Activated CD8-positive, alpha-beta T cell treated with anti-CD3 and anti-CD28 coated beads, Interleukin-2, amount 10 ng/mL, durations not matched to agents 7 days and 5 days (primary cell): ENCODE measurements around the gene CSMD2. TPM values are rescaled to one million over a fixed set of nuclear protein-coding genes. Genes with fewer than 3 reads are reported as not detected.

Experiments
- ATAC-seq: fragments of 150-1000 bp; cut with Tn5 transposase; one replicate; pipeline ENCODE4 v1.10.0; 2021; ENCODE audit warnings: moderate library complexity
- CTCF ChIA-PET: fragments of 350-600 bp; sonication (Branson Sonifier 250); formaldehyde crosslinking; loops from one replicate; lab custom pipeline; 2021; ENCODE audit warnings: antibody characterized with exemption; lab: Charles Lee
- POLR2A ChIA-PET: fragments of 350-600 bp; sonication (Branson Sonifier 250); formaldehyde crosslinking; loops from one replicate; lab custom pipeline; 2021; ENCODE audit warnings: antibody characterized with exemption; lab: Charles Lee
- DNase-seq: peaks from one replicate; pipeline ENCODE4 v3.0.0-alpha.2; 2020
- H3K27ac Mint-ChIP-seq: one replicate; pipeline ENCODE4 v1.8.0; 2021; ENCODE audit warnings: mild to moderate bottlenecking, mixed read lengths
- H3K27me3 Mint-ChIP-seq: one replicate; pipeline ENCODE4 v1.8.0; 2021; ENCODE audit warnings: low read depth, mixed read lengths
- H3K36me3 Mint-ChIP-seq: one replicate; pipeline ENCODE4 v1.8.0; 2021; ENCODE audit warnings: low read depth, mixed read lengths
- H3K4me1 Mint-ChIP-seq: one replicate; pipeline ENCODE4 v1.8.0; 2021; ENCODE audit warnings: low read depth, mixed read lengths
- H3K4me3 Mint-ChIP-seq: one replicate; pipeline ENCODE4 v1.8.0; 2021; ENCODE audit warnings: mild to moderate bottlenecking, mixed read lengths
- H3K9me3 Mint-ChIP-seq: one replicate; pipeline ENCODE4 v1.8.0; 2022; ENCODE audit warnings: mixed read lengths; ENCODE audit not compliant: insufficient read depth
- total RNA-seq, 2 experiments: library from RNA; stranded (reverse); gene quantifications; one replicate each; pipeline ENCODE4 v1.2.3, GENCODE V29; 2021

Gene CSMD2
- total RNA-seq, 2 experiments from 2014 or later, result not detected

GRCh38 chr1:34007760-34008159 is 157.3 kb downstream of the CSMD2 start:
- ChIA-PET CTCF (no interaction called here), POLR2A (no interaction called here)
- Mint-ChIP-seq H3K36me3 (no peaks in the 10 kb centered on the region), H3K4me1 (no peaks in the 10 kb centered on the region), H3K27ac (no peak overlapping the region), H3K4me3 (no peak overlapping the region), H3K27me3 (no peaks in the 10 kb centered on the region), H3K9me3 (no peaks in the 10 kb centered on the region)
- DNase-seq, result no peak
- ATAC-seq, result no peak

GRCh38 chr1:34005309-34005708 is 159.7 kb downstream of the CSMD2 start:
- Mint-ChIP-seq H3K4me3 (no peak overlapping the region), H3K36me3 (no peaks in the 10 kb centered on the region), H3K27ac (no peak overlapping the region), H3K27me3 (peaks cover 2% of the 10 kb centered on the region), H3K9me3 (no peaks in the 10 kb centered on the region), H3K4me1 (no peaks in the 10 kb centered on the region)
- no peak for ATAC-seq
- POLR2A ChIA-PET, result no interaction called here
- DNase-seq, result no peak
- CTCF ChIA-PET, result no interaction called here

- CTCF ChIA-PET, result no interaction called here
- DNase-seq (no peak), ATAC-seq (no peak)
- Mint-ChIP-seq H3K4me1 (no peaks in the 10 kb centered on the region), H3K9me3 (no peaks in the 10 kb centered on the region), H3K36me3 (no peaks in the 10 kb centered on the region), H3K27ac (no peak overlapping the region), H3K27me3 (peaks cover 2% of the 10 kb centered on the region), H3K4me3 (no peak overlapping the region)
- POLR2A ChIA-PET, result no interaction called here
Measured at GRCh38 chr1:34002810-34003209, 162.2 kb downstream of the CSMD2 start.

- CTCF ChIA-PET, result no interaction called here
- no peak for DNase-seq
- Mint-ChIP-seq H3K4me3 (no peak overlapping the region), H3K27me3 (peaks cover 2% of the 10 kb centered on the region), H3K9me3 (no peaks in the 10 kb centered on the region), H3K36me3 (no peaks in the 10 kb centered on the region), H3K4me1 (no peaks in the 10 kb centered on the region), H3K27ac (no peak overlapping the region)
- POLR2A ChIA-PET, result no interaction called here
- no peak for ATAC-seq
Measured at GRCh38 chr1:33997127-33998036, 167.6 kb downstream of the CSMD2 start.

GRCh38 chr1:33996281-33996680 is 168.7 kb downstream of the CSMD2 start:
- CTCF ChIA-PET, result no interaction called here
- Mint-ChIP-seq H3K4me3 (no peak overlapping the region), H3K36me3 (no peaks in the 10 kb centered on the region), H3K27me3 (peaks cover 2% of the 10 kb centered on the region), H3K4me1 (no peaks in the 10 kb centered on the region), H3K27ac (no peak overlapping the region), H3K9me3 (no peaks in the 10 kb centered on the region)
- POLR2A ChIA-PET, result no interaction called here
- ATAC-seq (no peak), DNase-seq (no peak)

GRCh38 chr1:33993301-33993700 is 171.7 kb downstream of the CSMD2 start:
- ATAC-seq, result no peak
- Mint-ChIP-seq H3K27ac (no peak overlapping the region), H3K9me3 (no peaks in the 10 kb centered on the region), H3K27me3 (no peaks in the 10 kb centered on the region), H3K4me3 (no peak overlapping the region), H3K4me1 (no peaks in the 10 kb centered on the region), H3K36me3 (no peaks in the 10 kb centered on the region)
- ChIA-PET POLR2A (no interaction called here), CTCF (no interaction called here)
- no peak for DNase-seq

GRCh38 chr1:33990281-33990680 is 174.7 kb downstream of the CSMD2 start:
- no peaks in the 10 kb centered on the region for H3K27me3 Mint-ChIP-seq
- H3K36me3 Mint-ChIP-seq, result no peaks in the 10 kb centered on the region
- no peak overlapping the region for H3K4me3 Mint-ChIP-seq
- no peak overlapping the region for H3K27ac Mint-ChIP-seq
- CTCF ChIA-PET, result no interaction called here
- DNase-seq, result no peak
- no peaks in the 10 kb centered on the region for H3K4me1 Mint-ChIP-seq
- H3K9me3 Mint-ChIP-seq, result no peaks in the 10 kb centered on the region
- ATAC-seq, result no peak
- POLR2A ChIA-PET, result no interaction called here

- Mint-ChIP-seq H3K27me3 (no peaks in the 10 kb centered on the region), H3K9me3 (no peaks in the 10 kb centered on the region), H3K4me1 (no peaks in the 10 kb centered on the region), H3K36me3 (no peaks in the 10 kb centered on the region), H3K27ac (no peak overlapping the region), H3K4me3 (no peak overlapping the region)
- ChIA-PET CTCF (no interaction called here), POLR2A (no interaction called here)
- no peak for ATAC-seq
- DNase-seq, result no peak
Measured at GRCh38 chr1:33988161-33988560, 176.9 kb downstream of the CSMD2 start.

- Mint-ChIP-seq H3K27me3 (no peaks in the 10 kb centered on the region), H3K36me3 (no peaks in the 10 kb centered on the region), H3K4me1 (no peaks in the 10 kb centered on the region), H3K4me3 (no peak overlapping the region), H3K9me3 (no peaks in the 10 kb centered on the region), H3K27ac (no peak overlapping the region)
- ChIA-PET POLR2A (no interaction called here), CTCF (no interaction called here)
- no peak for ATAC-seq
- no peak for DNase-seq
Measured at GRCh38 chr1:33986390-33987095, 178.5 kb downstream of the CSMD2 start.

GRCh38 chr1:33985656-33986055 is 179.4 kb downstream of the CSMD2 start:
- Mint-ChIP-seq H3K27me3 (no peaks in the 10 kb centered on the region), H3K4me3 (no peak overlapping the region), H3K27ac (no peak overlapping the region), H3K36me3 (no peaks in the 10 kb centered on the region), H3K9me3 (no peaks in the 10 kb centered on the region), H3K4me1 (no peaks in the 10 kb centered on the region)
- POLR2A ChIA-PET, result no interaction called here
- CTCF ChIA-PET, result no interaction called here
- ATAC-seq (no peak), DNase-seq (no peak)

GRCh38 chr1:33984906-33985565 is 180.0 kb downstream of the CSMD2 start:
- DNase-seq, result no peak
- no peak overlapping the region for H3K4me3 Mint-ChIP-seq
- H3K4me1 Mint-ChIP-seq, result no peaks in the 10 kb centered on the region
- H3K36me3 Mint-ChIP-seq, result no peaks in the 10 kb centered on the region
- no peaks in the 10 kb centered on the region for H3K9me3 Mint-ChIP-seq
- ChIA-PET POLR2A (no interaction called here), CTCF (no interaction called here)
- H3K27ac Mint-ChIP-seq, result no peak overlapping the region
- no peaks in the 10 kb centered on the region for H3K27me3 Mint-ChIP-seq
- no peak for ATAC-seq

GRCh38 chr1:33982419-33982818 is 182.6 kb downstream of the CSMD2 start:
- CTCF ChIA-PET, result no interaction called here
- no peak for DNase-seq
- ATAC-seq, result no peak
- no peaks in the 10 kb centered on the region for H3K4me1 Mint-ChIP-seq
- H3K4me3 Mint-ChIP-seq, result no peak overlapping the region
- no peaks in the 10 kb centered on the region for H3K27me3 Mint-ChIP-seq
- H3K36me3 Mint-ChIP-seq, result no peaks in the 10 kb centered on the region
- POLR2A ChIA-PET, result no interaction called here
- H3K27ac Mint-ChIP-seq, result no peak overlapping the region
- H3K9me3 Mint-ChIP-seq, result no peaks in the 10 kb centered on the region
